ENCODE data around the gene KLRC4. TPM values are rescaled to one million over a fixed set of nuclear protein-coding genes. Genes with fewer than 3 reads are reported as not detected.
A peak's percentile ranks its signal among the peaks of the same experiment; 100 is the strongest.
"Not testable (repeated sequence)": the region's sequence is repeated elsewhere in the genome, so short reads cannot be mapped to it uniquely, and the experiment has no call there.

The KLRC4 gene
- total RNA-seq, 2 experiments from 2014 or later: not detected

GRCh38 chr12:10369557-10370415, 39.8 kb downstream of the KLRC4 start:
- Mint-ChIP-seq H3K9me3 (peaks cover 7% of the 10 kb centered on the region), H3K27me3 (peaks cover 3% of the 10 kb centered on the region), H3K4me3 (no peak overlapping the region), H3K36me3 (ENCODE audit: low read depth) (peaks cover 7% of the 10 kb centered on the region), H3K4me1 (peaks cover 18% of the 10 kb centered on the region), H3K27ac (no peak overlapping the region)
- ChIA-PET POLR2A (no interaction called here), CTCF (interaction anchor here (0.6 kb wide), 1 partner anchor 973 kb away, joined by 3 read pairs; no protein-coding TSS in a partner anchor)
- DNase-seq: no peak

- ChIA-PET POLR2A (no interaction called here), CTCF (interaction anchor here (0.6 kb wide), 1 partner anchor 1991 kb away, joined by 3 read pairs; no protein-coding TSS in a partner anchor)
- no peak for DNase-seq
- H3K4me1 Mint-ChIP-seq: peaks cover 18% of the 10 kb centered on the region
- peaks cover 7% of the 10 kb centered on the region for H3K36me3 Mint-ChIP-seq (ENCODE audit: low read depth)
- H3K4me3 Mint-ChIP-seq: no peak overlapping the region
- peaks cover 3% of the 10 kb centered on the region for H3K27me3 Mint-ChIP-seq
- H3K9me3 Mint-ChIP-seq: peaks cover 7% of the 10 kb centered on the region
- H3K27ac Mint-ChIP-seq: no peak overlapping the region
Observed at GRCh38 chr12:10368206-10369171, 41.1 kb downstream of the KLRC4 start.

GRCh38 chr12:10367714-10368113, 41.8 kb downstream of the KLRC4 start:
- H3K4me3 Mint-ChIP-seq; H3K27ac Mint-ChIP-seq; DNase-seq; POLR2A ChIA-PET; H3K9me3 Mint-ChIP-seq; H3K36me3 Mint-ChIP-seq (ENCODE audit: low read depth); H3K27me3 Mint-ChIP-seq: not testable (repeated sequence)
- CTCF ChIA-PET: interaction anchor here (0.6 kb wide), 1 partner anchor 1990 kb away, joined by 3 read pairs; no protein-coding TSS in a partner anchor
- peaks cover 14% of the 10 kb centered on the region for H3K4me1 Mint-ChIP-seq

- Mint-ChIP-seq H3K9me3 (peaks cover 7% of the 10 kb centered on the region), H3K27me3 (peaks cover 11% of the 10 kb centered on the region), H3K4me1 (peaks cover 12% of the 10 kb centered on the region), H3K27ac (no peak overlapping the region), H3K36me3 (ENCODE audit: low read depth) (peaks cover 7% of the 10 kb centered on the region), H3K4me3 (no peak overlapping the region)
- CTCF ChIA-PET: interaction anchor here (0.6 to 1.1 kb wide), 3 partner anchors 78 to 230 kb away, joined by 3 to 4 read pairs (median 4); no protein-coding TSS in a partner anchor
- no peak for DNase-seq
- POLR2A ChIA-PET: no interaction called here
Observed at GRCh38 chr12:10366875-10367274, 42.7 kb downstream of the KLRC4 start.

- Mint-ChIP-seq H3K4me1 (peaks cover 12% of the 10 kb centered on the region), H3K4me3 (no peak overlapping the region), H3K9me3 (peaks cover 7% of the 10 kb centered on the region), H3K27ac (no peak overlapping the region), H3K36me3 (ENCODE audit: low read depth) (peaks cover 7% of the 10 kb centered on the region), H3K27me3 (peaks cover 17% of the 10 kb centered on the region)
- ChIA-PET POLR2A (no interaction called here), CTCF (interaction anchor here (1.0 to 1.1 kb wide), 2 partner anchors 162 to 229 kb away, joined by 3 to 4 read pairs; no protein-coding TSS in a partner anchor)
- no peak for DNase-seq
Observed at GRCh38 chr12:10365696-10366405, 43.7 kb downstream of the KLRC4 start.

- peak; percentile 82 for DNase-seq
- peaks cover 18% of the 10 kb centered on the region for H3K27me3 Mint-ChIP-seq
- H3K9me3 Mint-ChIP-seq: peaks cover 7% of the 10 kb centered on the region
- ChIA-PET CTCF (interaction anchor here (0.7 kb wide), 1 partner anchor 1620 kb away, joined by 3 read pairs; no protein-coding TSS in a partner anchor), POLR2A (no interaction called here)
- H3K36me3 Mint-ChIP-seq (ENCODE audit: low read depth): peaks cover 7% of the 10 kb centered on the region
- no peak overlapping the region for H3K4me3 Mint-ChIP-seq
- peaks cover 13% of the 10 kb centered on the region for H3K4me1 Mint-ChIP-seq
- no peak overlapping the region for H3K27ac Mint-ChIP-seq
Observed at GRCh38 chr12:10364815-10365622, 44.5 kb downstream of the KLRC4 start.

- POLR2A ChIA-PET: no interaction called here
- CTCF ChIA-PET: interaction anchor here (0.5 to 0.7 kb wide), 2 partner anchors 145 to 1621 kb away, joined by 3 read pairs; no protein-coding TSS in a partner anchor
- peak; percentile 49 for DNase-seq
- Mint-ChIP-seq H3K27me3 (peaks cover 18% of the 10 kb centered on the region), H3K27ac (no peak overlapping the region), H3K36me3 (ENCODE audit: low read depth) (peaks cover 7% of the 10 kb centered on the region), H3K4me1 (peaks cover 13% of the 10 kb centered on the region), H3K4me3 (no peak overlapping the region), H3K9me3 (peaks cover 7% of the 10 kb centered on the region)
Observed at GRCh38 chr12:10363914-10364814, 45.4 kb downstream of the KLRC4 start.

- Mint-ChIP-seq H3K4me3 (no peak overlapping the region), H3K27ac (no peak overlapping the region), H3K9me3 (peaks cover 7% of the 10 kb centered on the region), H3K4me1 (peaks cover 15% of the 10 kb centered on the region), H3K27me3 (peaks cover 18% of the 10 kb centered on the region), H3K36me3 (ENCODE audit: low read depth) (peaks cover 7% of the 10 kb centered on the region)
- POLR2A ChIA-PET: no interaction called here
- no peak for DNase-seq
- CTCF ChIA-PET: no interaction called here
Observed at GRCh38 chr12:10363658-10363913, 46.0 kb downstream of the KLRC4 start.

- Mint-ChIP-seq H3K4me1 (peaks cover 13% of the 10 kb centered on the region), H3K4me3 (no peak overlapping the region), H3K27ac (peak overlapping the region; percentile 37), H3K9me3 (peaks cover 5% of the 10 kb centered on the region), H3K27me3 (peaks cover 17% of the 10 kb centered on the region), H3K36me3 (ENCODE audit: low read depth) (peaks cover 4% of the 10 kb centered on the region)
- ChIA-PET CTCF (interaction anchor here (0.6 kb wide), 2 partner anchors 1086 to 1325 kb away, joined by 3 to 4 read pairs; no protein-coding TSS in a partner anchor), POLR2A (no interaction called here)
- DNase-seq: no peak
Observed at GRCh38 chr12:10362828-10363657, 46.5 kb downstream of the KLRC4 start.

- Mint-ChIP-seq H3K27ac (no peak overlapping the region), H3K4me1 (peaks cover 12% of the 10 kb centered on the region), H3K27me3 (peaks cover 16% of the 10 kb centered on the region), H3K4me3 (no peak overlapping the region), H3K9me3 (no peaks in the 10 kb centered on the region), H3K36me3 (ENCODE audit: low read depth) (no peaks in the 10 kb centered on the region)
- POLR2A ChIA-PET: no interaction called here
- DNase-seq: no peak
- CTCF ChIA-PET: interaction anchor here (0.6 kb wide), 1 partner anchor 1325 kb away, joined by 4 read pairs; no protein-coding TSS in a partner anchor
Observed at GRCh38 chr12:10362325-10362724, 47.2 kb downstream of the KLRC4 start.
